Measurements from ENCODE around the gene AMH. TPM values are rescaled to one million over a fixed set of nuclear protein-coding genes. Genes with fewer than 3 reads are reported as not detected.

AMH gene
- total and polyA plus RNA-seq, 2 experiments from 2014 or later: 1.9 to 6.8 TPM

- no peak for TF ChIP-seq REST (IDR thresholded peaks at IDR 0.05; ENCODE audit: unreplicated experiment)
- TF ChIP-seq ETS1 (IDR thresholded peaks at IDR 0.05): no peak
- no peak for TF ChIP-seq JUNB (IDR thresholded peaks at IDR 0.05; ENCODE audit: unreplicated experiment)
- no peak for TF ChIP-seq NANOG (IDR thresholded peaks at IDR 0.05; ENCODE audit: borderline replicate concordance)
- no peak for TF ChIP-seq EZH2 (IDR thresholded peaks at IDR 0.05; ENCODE audit: low read depth, unreplicated experiment)
- TF ChIP-seq ZNF331 (CRISPR knock-in tag; IDR thresholded peaks at IDR 0.05; ENCODE audit: low read depth): no peak
- no peak for TF ChIP-seq POLR2AphosphoS5 (IDR thresholded peaks at IDR 0.05; ENCODE audit: low read depth)
- TF ChIP-seq CTCF (conservative IDR thresholded peaks at IDR 0.05; ENCODE audit: low read depth in 2 of 2): no peak
- TF ChIP-seq ZNF114 (CRISPR knock-in tag; IDR thresholded peaks at IDR 0.05): no peak
- no peak for TF ChIP-seq CREB1 (CRISPR knock-in tag; IDR thresholded peaks at IDR 0.05; ENCODE audit: low read depth)
Observed at GRCh38 chr19:2225415-2226050, 23.6 kb upstream of the AMH start (continued).

GRCh38 chr19:2226051-2226839 is 22.9 kb upstream of the AMH start:
- Histone ChIP-seq H2AFZ (no peak overlapping the region), H3K36me3 (ENCODE audit: insufficient read depth) (no peaks in the 10 kb centered on the region; the same call in 1 of the 2 replicates), H4K20me1 (replicated peaks; ENCODE audit: insufficient read depth) (peaks cover 5% of the 10 kb centered on the region; the same call in 1 of the 2 replicates), H3K27ac (ENCODE audit: low read depth) (no peak overlapping the region), H3F3A (replicated peaks; ENCODE audit: low read depth) (0 out of 2 replicates have a peak, but pooled peaks cover under 1% of the 10 kb centered on the region), H3K9me2 (ENCODE audit: insufficient read depth) (no peaks in the 10 kb centered on the region), H3K4me3 (no peak overlapping the region), H3K4me2 (no peak overlapping the region), H3K27me3 (ENCODE audit: insufficient read depth) (no peaks in the 10 kb centered on the region), H3K79me2 (replicated peaks; ENCODE audit: insufficient read depth) (no peaks in the 10 kb centered on the region), H3K4me1 (ENCODE audit: insufficient read depth) (no peaks in the 10 kb centered on the region)
- H3K27me3 Mint-ChIP-seq (ENCODE audit: insufficient read depth, low read depth, poor library complexity): peaks cover 6% of the 10 kb centered on the region
- DNase-seq (ENCODE audit: low spot score): no peak
- no peak for TF ChIP-seq ZNF331 (CRISPR knock-in tag; IDR thresholded peaks at IDR 0.05; ENCODE audit: low read depth)
- no peaks in the 10 kb centered on the region for H3K4me1 Mint-ChIP-seq
- no peaks in the 10 kb centered on the region for H3K9me3 Mint-ChIP-seq
- H3K27ac Mint-ChIP-seq: no peak overlapping the region
- ATAC-seq: no peak
- H3K36me3 Mint-ChIP-seq (ENCODE audit: low read depth): peaks cover 31% of the 10 kb centered on the region
- no peak overlapping the region for H3K4me3 Mint-ChIP-seq

All from GM23338 (cell line).